Breast epithelium (tissue), 3 donors: ENCODE results near the gene SLC15A1.

Experiments
- POLR2A ChIP-seq: fragments of 450-650 bp; IDR thresholded peaks from one replicate; pipeline ENCODE4 v1.6.1; 2016; ENCODE audit warnings: antibody characterized with exemption, mild to moderate bottlenecking, moderate library complexity
- POLR2AphosphoS5 ChIP-seq, 3 donors: sonication (generic); formaldehyde crosslinking; IDR thresholded peaks; one replicate each; pipeline ENCODE4 v1.6.1; 2017; ENCODE audit warnings: antibody characterized with exemption in 3 of 3
- TF ChIP-seq, protein P1 (sequence below), 3 donors: fragments of 450-650 bp; IDR thresholded peaks; one replicate each; pipeline ENCODE4 v1.5.1; 2016 to 2017; ENCODE audit warnings: antibody characterized with exemption in 3 of 3, mild to moderate bottlenecking in 3 of 3, moderate library complexity in 3 of 3

DNA sequence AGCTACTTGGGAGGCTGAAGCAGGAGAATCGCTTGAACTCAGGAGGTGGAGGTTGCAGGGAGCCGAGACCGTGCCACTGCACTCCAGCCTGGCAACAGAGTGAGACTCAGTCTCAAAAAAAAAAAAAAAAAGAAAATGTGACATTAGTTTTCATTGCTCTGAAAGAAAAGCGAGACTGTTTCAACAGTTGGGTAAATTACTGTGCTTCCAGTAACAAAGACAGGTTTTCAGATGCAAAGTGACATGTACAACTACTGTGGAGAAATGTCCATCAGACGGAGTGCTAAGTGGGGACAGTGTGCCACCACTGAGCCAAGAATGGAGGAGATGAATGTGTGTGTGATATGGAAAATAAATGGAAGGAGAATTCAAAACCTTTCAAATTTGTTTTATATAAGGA lies 24.2 kb upstream of the SLC15A1 start:
- TF ChIP-seq, protein P1, sequence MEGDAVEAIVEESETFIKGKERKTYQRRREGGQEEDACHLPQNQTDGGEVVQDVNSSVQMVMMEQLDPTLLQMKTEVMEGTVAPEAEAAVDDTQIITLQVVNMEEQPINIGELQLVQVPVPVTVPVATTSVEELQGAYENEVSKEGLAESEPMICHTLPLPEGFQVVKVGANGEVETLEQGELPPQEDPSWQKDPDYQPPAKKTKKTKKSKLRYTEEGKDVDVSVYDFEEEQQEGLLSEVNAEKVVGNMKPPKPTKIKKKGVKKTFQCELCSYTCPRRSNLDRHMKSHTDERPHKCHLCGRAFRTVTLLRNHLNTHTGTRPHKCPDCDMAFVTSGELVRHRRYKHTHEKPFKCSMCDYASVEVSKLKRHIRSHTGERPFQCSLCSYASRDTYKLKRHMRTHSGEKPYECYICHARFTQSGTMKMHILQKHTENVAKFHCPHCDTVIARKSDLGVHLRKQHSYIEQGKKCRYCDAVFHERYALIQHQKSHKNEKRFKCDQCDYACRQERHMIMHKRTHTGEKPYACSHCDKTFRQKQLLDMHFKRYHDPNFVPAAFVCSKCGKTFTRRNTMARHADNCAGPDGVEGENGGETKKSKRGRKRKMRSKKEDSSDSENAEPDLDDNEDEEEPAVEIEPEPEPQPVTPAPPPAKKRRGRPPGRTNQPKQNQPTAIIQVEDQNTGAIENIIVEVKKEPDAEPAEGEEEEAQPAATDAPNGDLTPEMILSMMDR (IDR thresholded peaks at IDR 0.05) = no peak
- TF ChIP-seq POLR2AphosphoS5 (IDR thresholded peaks at IDR 0.05) (no peak), POLR2A (no peak)
